GM18861 (cell line): Measurements from ENCODE around the gene PCDHB6.
"Not testable (repeated sequence)": the region's sequence is repeated elsewhere in the genome, so short reads cannot be mapped to it uniquely, and the experiment has no call there.

Experiments
- ATAC-seq: cut with Tn5 transposase; IDR thresholded peaks from one replicate; pipeline ENCODE4 v1.9.1; 2021; ENCODE audit not compliant: unreplicated experiment

Gene PCDHB6

GRCh38 chr5:141157901-141158300, 8.0 kb downstream of the PCDHB6 start:
- not testable (repeated sequence) for ATAC-seq

GRCh38 chr5:141172381-141173204, 22.7 kb downstream of the PCDHB6 start, which contains the start of gene PCDHB7:
TSS of gene PCDHB7 (plus strand) at chr5:141172644. CDS start at chr5:141172836, 192 bp downstream.
- no peak for ATAC-seq

- ATAC-seq, result not testable (repeated sequence)
These were observed 24.6 kb downstream of the PCDHB6 start for GRCh38 chr5:141174291-141175104.

- no peak for ATAC-seq
These were observed 26.1 kb downstream of the PCDHB6 start for GRCh38 chr5:141175933-141176332.

GRCh38 chr5:141177577-141178191, 27.8 kb downstream of the PCDHB6 start, which contains the start of gene PCDHB8:
TSS of gene PCDHB8 (plus strand) at chr5:141177790. CDS start at chr5:141178035, 245 bp downstream.
- ATAC-seq, result not testable (repeated sequence)

GRCh38 chr5:141179371-141179770, 29.5 kb downstream of the PCDHB6 start:
- ATAC-seq, result not testable (repeated sequence)

GRCh38 chr5:141179876-141180275, 30.0 kb downstream of the PCDHB6 start:
- ATAC-seq, result not testable (repeated sequence)

- no peak for ATAC-seq
These were observed 30.5 kb downstream of the PCDHB6 start for GRCh38 chr5:141180313-141180712.

GRCh38 chr5:141182248-141182647, 32.4 kb downstream of the PCDHB6 start, which contains the start of gene PCDHB16:
TSS of gene PCDHB16 (plus strand) at chr5:141182387. CDS start at chr5:141182560, 173 bp downstream.
- ATAC-seq, result no peak

GRCh38 chr5:141184117-141184855, 34.4 kb downstream of the PCDHB6 start:
- not testable (repeated sequence) for ATAC-seq

GRCh38 chr5:141186897-141187512, 37.1 kb downstream of the PCDHB6 start, which contains the start of gene PCDHB9:
TSS of gene PCDHB9 (plus strand) at chr5:141187161. CDS start at chr5:141187319, 158 bp downstream.
- ATAC-seq, result no peak

- not testable (repeated sequence) for ATAC-seq
These were observed 38.8 kb downstream of the PCDHB6 start for GRCh38 chr5:141188682-141189081.

- not testable (repeated sequence) for ATAC-seq
These were observed 39.3 kb downstream of the PCDHB6 start for GRCh38 chr5:141189131-141189530.

GRCh38 chr5:141192110-141192725, 42.4 kb downstream of the PCDHB6 start, which contains the start of gene PCDHB10:
TSS of gene PCDHB10 (plus strand) at chr5:141192353. CDS start at chr5:141192553, 200 bp downstream.
- no peak for ATAC-seq

GRCh38 chr5:141194332-141194731, 44.5 kb downstream of the PCDHB6 start:
- not testable (repeated sequence) for ATAC-seq

- no peak for ATAC-seq
These were observed 46.5 kb downstream of the PCDHB6 start for GRCh38 chr5:141196363-141196762.

GRCh38 chr5:141199359-141200235, 49.7 kb downstream of the PCDHB6 start, which contains the start of gene PCDHB11:
TSS of gene PCDHB11 (plus strand) at chr5:141199627. CDS start at chr5:141199775, 148 bp downstream.
- ATAC-seq, result no peak

GRCh38 chr5:141201126-141201525, 51.3 kb downstream of the PCDHB6 start:
- ATAC-seq, result not testable (repeated sequence)
